HCT116 (cell line): Measurements from ENCODE around the gene STT3B. TPM values are rescaled to one million over a fixed set of nuclear protein-coding genes. Genes with fewer than 3 reads are reported as not detected.
A peak's percentile ranks its signal among the peaks of the same experiment; 100 is the strongest.

Source experiments
- ATAC-seq: fragments of 200-7000 bp; cut with Tn5 transposase; 2 replicates; pipeline ENCODE4 v1.9.1; 2020; ENCODE audit warnings: mild to moderate bottlenecking, moderate library complexity
- BruUV-seq: library from RNA; stranded (reverse); fragments of 400-500 nt; replicated peaks from 2 replicates; lab custom pipeline; 2021; lab: Mats Ljungman, UMichigan
- CTCF ChIA-PET: fragments of 300-600 bp; sonication (Branson Sonifier 250); formaldehyde crosslinking; loops from one replicate; lab custom pipeline; 2021; ENCODE audit warnings: antibody characterized with exemption; lab: Charles Lee
- POLR2A ChIA-PET: fragments of 300-600, 350-600 bp; sonication (Branson Sonifier 250); formaldehyde crosslinking; loops from one replicate; lab custom pipeline; 2021; ENCODE audit warnings: antibody characterized with exemption; lab: Charles Lee
- RAD21 ChIA-PET, 2 experiments: fragments of 300-600 bp; sonication (Branson Sonifier 250); formaldehyde crosslinking; loops; one replicate each; lab custom pipeline; 2023; ENCODE audit warnings: low total read pairs in 2 of 2; ENCODE audit not compliant: uncharacterized antibody in 2 of 2, unreplicated experiment in 2 of 2, low non-redundant PET in 1 of 2; lab: Charles Lee
- DNase-seq: peaks from one replicate; pipeline ENCODE4 v3.0.0-alpha.2; 2010; ENCODE audit warnings: low read depth, low spot score
- H2AFZ ChIP-seq: fragments of 200-600 bp; shearing (Covaris generic), sonication (generic); 2 replicates; pipeline ENCODE4 v1.6.1; 2017; ENCODE audit warnings: low read depth, mixed run types, mixed read lengths, antibody characterized with exemption, low read length; ENCODE audit not compliant: poor library complexity, severe bottlenecking
- H3K27ac ChIP-seq: 2 replicates; pipeline ENCODE4 v1.5.1; 2012; ENCODE audit warnings: low read depth, low read length
- H3K27me3 ChIP-seq: fragments of 200-600 bp; sonication (generic); 2 replicates; pipeline ENCODE4 v1.6.1; 2016; ENCODE audit warnings: mixed run types, low read length, mixed read lengths; ENCODE audit not compliant: insufficient read depth
- H3K36me3 ChIP-seq, 2 experiments: fragments of 200-500 bp in 1 of 2; fragments of 200-600 bp in 1 of 2; sonication (Bioruptor generic) in 1 of 2; sonication (generic) in 1 of 2; 2 replicates each; pipeline versions ENCODE4 v1.5.1 to v1.6.1; 2014 to 2016; ENCODE audit warnings: low read length in 2 of 2, inconsistent platforms in 1 of 2, mixed read lengths in 1 of 2, mixed run types in 1 of 2; ENCODE audit not compliant: insufficient read depth in 2 of 2, control insufficient read depth in 1 of 2
- H3K4me1 ChIP-seq, 2 experiments: fragments of 200-600 bp in 1 of 2; sonication (generic) in 1 of 2; 2 replicates each; pipeline versions ENCODE4 v1.5.1 to v1.6.1; 2012 to 2017; ENCODE audit warnings: low read length in 2 of 2, inconsistent platforms in 1 of 2, mild to moderate bottlenecking in 1 of 2, mixed read lengths in 1 of 2, mixed run types in 1 of 2, moderate library complexity in 1 of 2; ENCODE audit not compliant: insufficient read depth in 2 of 2, control insufficient read depth in 1 of 2
- H3K4me2 ChIP-seq: fragments of 200-600 bp; sonication (generic); 2 replicates; pipeline ENCODE4 v1.6.1; 2017; ENCODE audit warnings: mixed run types, low read length, mixed read lengths
- H3K4me3 ChIP-seq, 2 experiments: fragments of 200-600 bp in 1 of 2; sonication (generic) in 1 of 2; replicated peaks in 1 of 2; 2 replicates each; pipeline ENCODE4 v1.5.1; 2011 to 2016; ENCODE audit warnings: low read length in 2 of 2, control low read depth in 1 of 2, low read depth in 1 of 2, mild to moderate bottlenecking in 1 of 2, mixed read lengths in 1 of 2, mixed run types in 1 of 2
- H3K79me2 ChIP-seq: fragments of 200-600 bp; sonication (generic); 2 replicates; pipeline ENCODE4 v1.6.1; 2017; ENCODE audit warnings: mild to moderate bottlenecking, mixed run types, low read length, moderate library complexity, mixed read lengths; ENCODE audit not compliant: insufficient read depth
- H3K9ac ChIP-seq: fragments of 200-600 bp; sonication (generic); 2 replicates; pipeline ENCODE4 v1.6.1; 2016; ENCODE audit warnings: low read length, mixed read lengths
- H3K9me2 ChIP-seq: fragments of 200-600 bp; sonication (generic), shearing (Covaris generic); 2 replicates; pipeline ENCODE4 v1.6.1; 2017; ENCODE audit warnings: mixed run types, mild to moderate bottlenecking, moderate library complexity; ENCODE audit not compliant: insufficient read depth
- H3K9me3 ChIP-seq, 2 experiments: fragments of 200-500 bp in 1 of 2; fragments of 200-600 bp in 1 of 2; sonication (Bioruptor generic) in 1 of 2; sonication (generic) in 1 of 2; 2 replicates each; pipeline ENCODE4 v1.6.1; 2014 to 2017; ENCODE audit warnings: low read length in 2 of 2, mixed read lengths in 2 of 2, inconsistent platforms in 1 of 2, low read depth in 1 of 2, mild to moderate bottlenecking in 1 of 2, mixed run types in 1 of 2, moderate library complexity in 1 of 2; ENCODE audit not compliant: control insufficient read depth in 1 of 2, insufficient read depth in 1 of 2
- H4K20me1 ChIP-seq: fragments of 200-600 bp; sonication (generic), shearing (Covaris generic); 2 replicates; pipeline ENCODE4 v1.6.1; 2017; ENCODE audit warnings: mixed run types, mild to moderate bottlenecking, moderate library complexity; ENCODE audit not compliant: insufficient read depth
- CBX3 ChIP-seq: IDR thresholded peaks from 2 replicates; pipeline ENCODE4 v1.6.1; 2012; ENCODE audit warnings: low read depth
- CTCF ChIP-seq, 3 experiments: fragments of 200-600 bp in 1 of 3; sonication (generic) in 1 of 3; IDR thresholded peaks in 2 of 3; conservative IDR thresholded peaks in 1 of 3; 2 replicates each; pipeline ENCODE4 v1.5.1; 2012 to 2017; ENCODE audit warnings: low read depth in 2 of 3, low read length in 2 of 3, antibody characterized with exemption in 1 of 3, borderline replicate concordance in 1 of 3, control low read depth in 1 of 3, mild to moderate bottlenecking in 1 of 3, mixed read lengths in 1 of 3, mixed run types in 1 of 3, moderate library complexity in 1 of 3; ENCODE audit not compliant: insufficient read depth in 1 of 3
- ELF1 ChIP-seq: IDR thresholded peaks from 2 replicates; pipeline ENCODE4 v1.6.1; 2012; ENCODE audit warnings: low read depth, borderline replicate concordance
- JUND ChIP-seq: IDR thresholded peaks from 2 replicates; pipeline ENCODE4 v1.6.1; 2012
- YY1 ChIP-seq: IDR thresholded peaks from 2 replicates; pipeline ENCODE4 v1.6.1; 2011; ENCODE audit warnings: low read length, low read depth, moderate library complexity, mild to moderate bottlenecking; ENCODE audit not compliant: insufficient replicate concordance; ENCODE audit errors: extremely low read depth
- ZBTB33 ChIP-seq: IDR thresholded peaks from 2 replicates; pipeline ENCODE4 v1.6.1; 2011; ENCODE audit warnings: mild to moderate bottlenecking, low read length, moderate library complexity; ENCODE audit not compliant: insufficient replicate concordance; ENCODE audit errors: extremely low read depth
- ZNF274 ChIP-seq: fragments of 200-500 bp; sonication (Bioruptor generic); IDR thresholded peaks from 2 replicates; pipeline ENCODE4 v1.6.1; 2014; ENCODE audit warnings: mild to moderate bottlenecking, low read depth, low read length, inconsistent platforms
- intact Hi-C: fragments of 100-400 bp; cut with micrococcal nuclease; formaldehyde crosslinking; loops from 2 replicates; pipeline ENCODE4 v1.10.0; 2022
- total RNA-seq: library from RNA; stranded (reverse); gene quantifications from one replicate; pipeline ENCODE4 v1.2.1, GENCODE V29; 2021; ENCODE audit not compliant: unreplicated experiment
- TF ChIP-seq, protein P1 (sequence below): IDR thresholded peaks from 2 replicates; pipeline ENCODE4 v1.6.1; 2012

Gene STT3B
- total RNA-seq, 1 experiment from 2014 or later = 131 TPM

DNA sequence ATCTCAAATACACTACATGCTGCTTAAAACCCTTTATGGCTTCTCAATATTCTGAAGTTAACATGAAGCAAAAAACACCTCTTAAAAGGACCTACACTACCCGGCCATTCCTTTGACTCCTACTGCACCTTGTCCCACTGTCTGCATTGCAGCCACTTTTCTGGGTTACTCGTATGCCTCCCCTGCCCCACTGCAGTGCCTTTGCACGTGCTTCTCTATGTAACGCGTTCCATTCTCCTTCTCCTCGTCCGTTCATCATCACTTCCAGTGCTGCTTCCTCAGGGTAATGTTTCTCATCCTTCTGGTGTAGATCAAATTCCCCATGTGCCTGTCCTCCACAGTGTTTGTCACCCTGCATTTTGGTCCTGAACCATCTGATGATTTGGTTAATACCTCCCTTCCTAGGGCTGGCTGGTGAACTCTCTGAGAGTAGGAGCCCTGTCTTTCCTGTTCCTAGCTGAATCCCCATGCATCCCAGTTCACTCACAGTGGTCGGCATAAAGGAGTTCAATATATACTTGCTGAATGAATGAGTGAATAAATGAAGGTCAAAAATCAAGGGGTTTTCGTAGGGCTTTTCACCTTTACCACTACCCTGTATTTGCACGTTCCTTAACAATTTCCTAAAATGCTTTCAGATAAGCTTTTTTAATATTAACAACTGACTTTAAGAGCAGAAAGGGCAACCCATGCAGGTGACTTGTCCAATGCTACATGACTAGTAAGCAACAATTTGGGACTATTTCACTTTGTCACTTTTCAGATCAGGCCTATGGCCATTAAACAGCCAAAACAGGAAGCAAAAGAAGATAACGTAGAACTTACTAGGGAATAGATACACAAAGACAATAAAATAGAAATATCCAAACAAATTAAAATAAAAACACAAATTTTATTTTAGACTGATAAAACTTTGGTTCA lies 2.4 kb upstream of the STT3B start:
- intact Hi-C loops = no loop called here
- Histone ChIP-seq H3K4me1 (peaks cover 12 to 32% of the 10 kb centered on the region in 2 experiments), H3K9me2 (no peaks in the 10 kb centered on the region), H3K27me3 (peaks cover 4% of the 10 kb centered on the region; the same call in 1 of the 2 replicates), H3K9ac (no peak overlapping the region), H3K79me2 (peaks cover 37% of the 10 kb centered on the region), H3K36me3 (no peaks in the 10 kb centered on the region), H3K27ac (no peak overlapping the region), H2AFZ (no peak overlapping the region), H4K20me1 (peaks cover 9% of the 10 kb centered on the region; the same call in 1 of the 2 replicates), H3K4me3 (peak overlapping the region in 1 of 2 experiments; percentile 88; a peak in 1 of 4 replicates), H3K4me2 (peak overlapping the region; percentile 100; the same call in 1 of the 2 replicates), H3K9me3 (no peaks in the 10 kb centered on the region)
- DNase-seq (no peak), ATAC-seq (no peak)
- TF ChIP-seq ELF1 = no peak
- no peak for TF ChIP-seq ZNF274
- no peak for TF ChIP-seq JUND
- TF ChIP-seq CBX3 = no peak
- no peak for TF ChIP-seq YY1
- TF ChIP-seq ZBTB33 = no peak
- TF ChIP-seq CTCF (IDR thresholded peaks at IDR 0.05 in 2 of 3, conservative IDR thresholded peaks at IDR 0.05 in 1 of 3; ENCODE audit: borderline replicate concordance in 1 of 3, insufficient read depth in 1 of 3, low read depth in 2 of 3, low read length in 2 of 3) = no peak
- TF ChIP-seq, protein P1, sequence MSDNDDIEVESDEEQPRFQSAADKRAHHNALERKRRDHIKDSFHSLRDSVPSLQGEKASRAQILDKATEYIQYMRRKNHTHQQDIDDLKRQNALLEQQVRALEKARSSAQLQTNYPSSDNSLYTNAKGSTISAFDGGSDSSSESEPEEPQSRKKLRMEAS = no peak
- BruUV-seq = no TSS peak
- POLR2A ChIA-PET = no interaction called here
- RAD21 ChIA-PET = no interaction called here
- CTCF ChIA-PET = no interaction called here
